ENCODE measurements around the gene NSMCE1.

- TF ChIP-seq RAD21 (IDR thresholded peaks at IDR 0.05; ENCODE audit: low read length) (no peak), POLR2A (IDR thresholded peaks at IDR 0.05; ENCODE audit: low read depth, low read length) (no peak), RFX5 (IDR thresholded peaks at IDR 0.05; ENCODE audit: low read depth, low read length) (no peak), SMC3 (IDR thresholded peaks at IDR 0.05; ENCODE audit: low read depth, low read length) (no peak)
- TF ChIP-seq, protein P1, sequence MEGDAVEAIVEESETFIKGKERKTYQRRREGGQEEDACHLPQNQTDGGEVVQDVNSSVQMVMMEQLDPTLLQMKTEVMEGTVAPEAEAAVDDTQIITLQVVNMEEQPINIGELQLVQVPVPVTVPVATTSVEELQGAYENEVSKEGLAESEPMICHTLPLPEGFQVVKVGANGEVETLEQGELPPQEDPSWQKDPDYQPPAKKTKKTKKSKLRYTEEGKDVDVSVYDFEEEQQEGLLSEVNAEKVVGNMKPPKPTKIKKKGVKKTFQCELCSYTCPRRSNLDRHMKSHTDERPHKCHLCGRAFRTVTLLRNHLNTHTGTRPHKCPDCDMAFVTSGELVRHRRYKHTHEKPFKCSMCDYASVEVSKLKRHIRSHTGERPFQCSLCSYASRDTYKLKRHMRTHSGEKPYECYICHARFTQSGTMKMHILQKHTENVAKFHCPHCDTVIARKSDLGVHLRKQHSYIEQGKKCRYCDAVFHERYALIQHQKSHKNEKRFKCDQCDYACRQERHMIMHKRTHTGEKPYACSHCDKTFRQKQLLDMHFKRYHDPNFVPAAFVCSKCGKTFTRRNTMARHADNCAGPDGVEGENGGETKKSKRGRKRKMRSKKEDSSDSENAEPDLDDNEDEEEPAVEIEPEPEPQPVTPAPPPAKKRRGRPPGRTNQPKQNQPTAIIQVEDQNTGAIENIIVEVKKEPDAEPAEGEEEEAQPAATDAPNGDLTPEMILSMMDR (conservative IDR thresholded peaks at IDR 0.05; ENCODE audit: low read depth, low read length), result no peak
- TF ChIP-seq, protein P2, sequence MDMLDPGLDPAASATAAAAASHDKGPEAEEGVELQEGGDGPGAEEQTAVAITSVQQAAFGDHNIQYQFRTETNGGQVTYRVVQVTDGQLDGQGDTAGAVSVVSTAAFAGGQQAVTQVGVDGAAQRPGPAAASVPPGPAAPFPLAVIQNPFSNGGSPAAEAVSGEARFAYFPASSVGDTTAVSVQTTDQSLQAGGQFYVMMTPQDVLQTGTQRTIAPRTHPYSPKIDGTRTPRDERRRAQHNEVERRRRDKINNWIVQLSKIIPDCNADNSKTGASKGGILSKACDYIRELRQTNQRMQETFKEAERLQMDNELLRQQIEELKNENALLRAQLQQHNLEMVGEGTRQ (IDR thresholded peaks at IDR 0.05; ENCODE audit: low read depth, low read length), result no peak
These were observed 69.9 kb downstream of the NSMCE1 start for GRCh38 chr16:27198451-27199234.
